ENCODE data around the gene SLC5A6.
A peak's percentile ranks its signal among the peaks of the same experiment; 100 is the strongest.

SLC5A6 gene

GRCh38 chr2:27245116-27245515 is 33.0 kb upstream of the SLC5A6 start:
- Histone ChIP-seq H3K4me3 (ENCODE audit: control insufficient read depth in 1 of 7, extremely low read depth in 1 of 7, insufficient read depth in 4 of 7, low read depth in 2 of 7, low read length in 6 of 7) (no peak overlapping the region), H3K9me3 (ENCODE audit: control extremely low read depth in 1 of 5, control insufficient read depth in 4 of 5, insufficient read depth in 2 of 5, low read depth in 1 of 5, low read length in 4 of 5) (no peaks in the 10 kb centered on the region), H3K4me1 (ENCODE audit: control extremely low read depth in 1 of 4, control insufficient read depth in 4 of 4, insufficient read depth in 4 of 4, low read length in 3 of 4) (peaks cover 0 to 8% (median 5%) of the 10 kb centered on the region in 4 experiments), H3K36me3 (ENCODE audit: control insufficient read depth in 4 of 4, insufficient read depth in 4 of 4, low read length in 3 of 4) (peaks cover 2 to 49% (median 41%) of the 10 kb centered on the region in 4 experiments), H3K27ac (ENCODE audit: insufficient read depth in 1 of 2, low read depth in 1 of 2, low read length in 2 of 2, poor library complexity in 1 of 2, severe bottlenecking in 2 of 2) (no peak overlapping the region), H3K27me3 (replicated peaks in 2 of 5; ENCODE audit: control insufficient read depth in 4 of 5, insufficient read depth in 5 of 5, low read length in 4 of 5) (no peaks in the 10 kb centered on the region)
- CTCF ChIA-PET = interaction anchor here (1.2 to 2.3 kb wide), 2 partner anchors 13 to 58 kb away, joined by 3 to 5 read pairs; no protein-coding TSS in a partner anchor
- no peak for DNase-seq
- POLR2A ChIA-PET = interaction anchor here (0.6 kb wide), 1 partner anchor 245 kb away, joined by 3 read pairs; no protein-coding TSS in a partner anchor
- WGBS (ENCODE audit: insufficient coverage) = 94% methylated on average over 8 of the region's 10 CpGs

- CTCF ChIA-PET = interaction anchor here (0.8 to 2.2 kb wide), 4 partner anchors 17 to 56 kb away, joined by 3 to 5 read pairs (median 4); no protein-coding TSS in a partner anchor
- Histone ChIP-seq H3K36me3 (ENCODE audit: control insufficient read depth in 4 of 4, insufficient read depth in 4 of 4, low read length in 3 of 4) (peaks cover 2 to 63% (median 53%) of the 10 kb centered on the region in 4 experiments), H3K4me1 (ENCODE audit: control extremely low read depth in 1 of 4, control insufficient read depth in 4 of 4, insufficient read depth in 4 of 4, low read length in 3 of 4) (peaks cover 0 to 6% (median 4%) of the 10 kb centered on the region in 4 experiments), H3K9me3 (ENCODE audit: control extremely low read depth in 1 of 5, control insufficient read depth in 4 of 5, insufficient read depth in 2 of 5, low read depth in 1 of 5, low read length in 4 of 5) (no peaks in the 10 kb centered on the region), H3K27ac (ENCODE audit: insufficient read depth in 1 of 2, low read depth in 1 of 2, low read length in 2 of 2, poor library complexity in 1 of 2, severe bottlenecking in 2 of 2) (no peak overlapping the region), H3K4me3 (ENCODE audit: control insufficient read depth in 1 of 7, extremely low read depth in 1 of 7, insufficient read depth in 4 of 7, low read depth in 2 of 7, low read length in 6 of 7) (no peak overlapping the region), H3K27me3 (replicated peaks in 2 of 5; ENCODE audit: control insufficient read depth in 4 of 5, insufficient read depth in 5 of 5, low read length in 4 of 5) (no peaks in the 10 kb centered on the region)
- POLR2A ChIA-PET = no interaction called here
- no peak for DNase-seq
- WGBS (ENCODE audit: insufficient coverage) = 98% methylated on average over 17 of the region's 19 CpGs
Observed at GRCh38 chr2:27243391-27244130, 31.5 kb upstream of the SLC5A6 start.

DNA sequence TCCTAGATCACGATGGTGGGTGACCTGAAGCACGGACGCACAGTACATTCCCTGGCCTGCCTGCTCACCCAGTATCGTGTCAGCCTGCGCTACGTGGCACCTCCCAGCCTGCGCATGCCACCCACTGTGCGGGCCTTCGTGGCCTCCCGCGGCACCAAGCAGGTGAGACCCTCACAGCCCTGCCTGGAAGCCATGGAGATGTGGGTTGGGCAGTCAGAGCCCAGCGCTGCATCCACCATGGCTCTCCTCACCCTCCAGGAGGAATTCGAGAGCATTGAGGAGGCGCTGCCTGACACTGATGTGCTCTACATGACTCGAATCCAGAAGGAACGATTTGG is 30.5 kb upstream of the SLC5A6 start:
- H3K27me3 ChIP-seq (replicated peaks in 2 of 5; ENCODE audit: control insufficient read depth in 4 of 5, insufficient read depth in 5 of 5, low read length in 4 of 5) = no peaks in the 10 kb centered on the region
- H3K27ac ChIP-seq (ENCODE audit: insufficient read depth in 1 of 2, low read depth in 1 of 2, low read length in 2 of 2, poor library complexity in 1 of 2, severe bottlenecking in 2 of 2) = no peak overlapping the region
- no peaks in the 10 kb centered on the region for H3K9me3 ChIP-seq (ENCODE audit: control extremely low read depth in 1 of 5, control insufficient read depth in 4 of 5, insufficient read depth in 2 of 5, low read depth in 1 of 5, low read length in 4 of 5)
- 95% methylated on average over 16 of the region's 16 CpGs for WGBS (ENCODE audit: insufficient coverage)
- ChIA-PET POLR2A (no interaction called here), CTCF (interaction anchor here (0.7 to 2.2 kb wide), 8 partner anchors 16 to 379 kb away, joined by 3 to 6 read pairs (median 4); no protein-coding TSS in a partner anchor)
- H3K4me3 ChIP-seq (ENCODE audit: control insufficient read depth in 1 of 7, extremely low read depth in 1 of 7, insufficient read depth in 4 of 7, low read depth in 2 of 7, low read length in 6 of 7) = no peak overlapping the region
- H3K36me3 ChIP-seq (ENCODE audit: control insufficient read depth in 4 of 4, insufficient read depth in 4 of 4, low read length in 3 of 4) = peaks cover 2 to 73% (median 63%) of the 10 kb centered on the region in 4 experiments
- no peak for DNase-seq
- peaks cover 0 to 6% (median 4%) of the 10 kb centered on the region in 4 experiments for H3K4me1 ChIP-seq (ENCODE audit: control extremely low read depth in 1 of 4, control insufficient read depth in 4 of 4, insufficient read depth in 4 of 4, low read length in 3 of 4)

DNA sequence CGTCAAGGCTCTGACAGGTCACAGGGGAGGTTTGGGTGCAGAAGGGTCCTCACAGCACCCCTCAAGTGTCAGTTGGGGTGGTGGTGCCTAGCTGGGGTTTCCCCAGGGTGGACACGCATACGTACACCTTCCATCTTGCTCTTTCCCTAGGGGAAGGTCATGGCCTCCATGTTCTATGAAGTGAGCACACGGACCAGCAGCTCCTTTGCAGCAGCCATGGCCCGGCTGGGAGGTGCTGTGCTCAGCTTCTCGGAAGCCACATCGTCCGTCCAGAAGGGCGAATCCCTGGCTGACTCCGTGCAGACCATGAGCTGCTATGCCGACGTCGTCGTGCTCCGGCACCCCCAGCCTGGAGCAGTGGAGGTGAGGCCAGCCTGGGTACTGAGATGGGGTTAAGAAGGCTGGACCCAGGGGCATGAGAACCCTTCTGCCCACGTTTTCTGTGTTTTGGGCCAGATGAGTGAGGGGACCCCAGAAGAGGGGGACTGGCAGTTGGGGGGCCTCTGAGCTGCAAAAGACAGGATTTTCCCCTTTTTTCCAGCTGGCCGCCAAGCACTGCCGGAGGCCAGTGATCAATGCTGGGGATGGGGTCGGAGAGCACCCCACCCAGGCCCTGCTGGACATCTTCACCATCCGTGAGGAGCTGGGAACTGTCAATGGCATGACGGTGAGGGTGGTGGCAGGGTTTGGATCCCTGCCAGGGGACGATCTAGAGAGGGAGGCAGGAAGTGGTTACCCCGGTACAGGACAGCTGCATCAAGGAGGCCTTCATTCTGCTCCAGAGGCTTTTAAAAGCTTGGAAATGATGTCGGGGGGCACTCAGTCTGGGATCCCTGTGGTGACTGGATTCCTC is 29.9 kb upstream of the SLC5A6 start:
- Histone ChIP-seq H3K27me3 (replicated peaks in 2 of 5; ENCODE audit: control insufficient read depth in 4 of 5, insufficient read depth in 5 of 5, low read length in 4 of 5) (no peaks in the 10 kb centered on the region), H3K27ac (ENCODE audit: insufficient read depth in 1 of 2, low read depth in 1 of 2, low read length in 2 of 2, poor library complexity in 1 of 2, severe bottlenecking in 2 of 2) (no peak overlapping the region), H3K4me3 (ENCODE audit: control insufficient read depth in 1 of 7, extremely low read depth in 1 of 7, insufficient read depth in 4 of 7, low read depth in 2 of 7, low read length in 6 of 7) (no peak overlapping the region), H3K36me3 (ENCODE audit: control insufficient read depth in 4 of 4, insufficient read depth in 4 of 4, low read length in 3 of 4) (peaks cover 2 to 77% (median 68%) of the 10 kb centered on the region in 4 experiments), H3K4me1 (ENCODE audit: control extremely low read depth in 1 of 4, control insufficient read depth in 4 of 4, insufficient read depth in 4 of 4, low read length in 3 of 4) (peaks cover 0 to 6% (median 4%) of the 10 kb centered on the region in 4 experiments), H3K9me3 (ENCODE audit: control extremely low read depth in 1 of 5, control insufficient read depth in 4 of 5, insufficient read depth in 2 of 5, low read depth in 1 of 5, low read length in 4 of 5) (no peaks in the 10 kb centered on the region)
- POLR2A ChIA-PET = no interaction called here
- peak in 2 of 3 donors; percentile 31 for DNase-seq
- WGBS (ENCODE audit: insufficient coverage) = 81% methylated on average over 24 of the region's 24 CpGs
- CTCF ChIA-PET = interaction anchor here (0.7 to 2.4 kb wide), 10 partner anchors 7 to 379 kb away, joined by 3 to 7 read pairs (median 4); no protein-coding TSS in a partner anchor

GRCh38 chr2:27240406-27240805 is 28.3 kb upstream of the SLC5A6 start:
- H3K27ac ChIP-seq (ENCODE audit: insufficient read depth in 1 of 2, low read depth in 1 of 2, low read length in 2 of 2, poor library complexity in 1 of 2, severe bottlenecking in 2 of 2) = no peak overlapping the region
- H3K4me3 ChIP-seq (ENCODE audit: control insufficient read depth in 1 of 7, extremely low read depth in 1 of 7, insufficient read depth in 4 of 7, low read depth in 2 of 7, low read length in 6 of 7) = no peak overlapping the region
- H3K9me3 ChIP-seq (ENCODE audit: control extremely low read depth in 1 of 5, control insufficient read depth in 4 of 5, insufficient read depth in 2 of 5, low read depth in 1 of 5, low read length in 4 of 5) = no peaks in the 10 kb centered on the region
- ChIA-PET POLR2A (no interaction called here), CTCF (interaction anchor here (2.4 kb wide), 1 partner anchor 9 kb away, joined by 7 read pairs; no protein-coding TSS in a partner anchor)
- 90% methylated on average over 5 of the region's 9 CpGs for WGBS (ENCODE audit: insufficient coverage)
- DNase-seq = no peak
- peaks cover 0 to 6% (median 4%) of the 10 kb centered on the region in 4 experiments for H3K4me1 ChIP-seq (ENCODE audit: control extremely low read depth in 1 of 4, control insufficient read depth in 4 of 4, insufficient read depth in 4 of 4, low read length in 3 of 4)
- no peaks in the 10 kb centered on the region for H3K27me3 ChIP-seq (replicated peaks in 2 of 5; ENCODE audit: control insufficient read depth in 4 of 5, insufficient read depth in 5 of 5, low read length in 4 of 5)
- peaks cover 5 to 92% (median 82%) of the 10 kb centered on the region in 4 experiments for H3K36me3 ChIP-seq (ENCODE audit: control insufficient read depth in 4 of 4, insufficient read depth in 4 of 4, low read length in 3 of 4)

- peaks cover 7 to 98% (median 89%) of the 10 kb centered on the region in 4 experiments for H3K36me3 ChIP-seq (ENCODE audit: control insufficient read depth in 4 of 4, insufficient read depth in 4 of 4, low read length in 3 of 4)
- POLR2A ChIA-PET = no interaction called here
- H3K4me3 ChIP-seq (ENCODE audit: control insufficient read depth in 1 of 7, extremely low read depth in 1 of 7, insufficient read depth in 4 of 7, low read depth in 2 of 7, low read length in 6 of 7) = no peak overlapping the region
- 100% methylated on average over 2 of the region's 8 CpGs for WGBS (ENCODE audit: insufficient coverage)
- DNase-seq = no peak
- no peaks in the 10 kb centered on the region for H3K27me3 ChIP-seq (replicated peaks in 2 of 5; ENCODE audit: control insufficient read depth in 4 of 5, insufficient read depth in 5 of 5, low read length in 4 of 5)
- no peaks in the 10 kb centered on the region for H3K9me3 ChIP-seq (ENCODE audit: control extremely low read depth in 1 of 5, control insufficient read depth in 4 of 5, insufficient read depth in 2 of 5, low read depth in 1 of 5, low read length in 4 of 5)
- CTCF ChIA-PET = interaction anchor here (1.2 to 1.7 kb wide), 2 partner anchors 26 to 41 kb away, joined by 4 read pairs; no protein-coding TSS in a partner anchor
- H3K4me1 ChIP-seq (ENCODE audit: control extremely low read depth in 1 of 4, control insufficient read depth in 4 of 4, insufficient read depth in 4 of 4, low read length in 3 of 4) = peaks cover 0 to 6% (median 4%) of the 10 kb centered on the region in 4 experiments
- no peak overlapping the region for H3K27ac ChIP-seq (ENCODE audit: insufficient read depth in 1 of 2, low read depth in 1 of 2, low read length in 2 of 2, poor library complexity in 1 of 2, severe bottlenecking in 2 of 2)
Observed at GRCh38 chr2:27238976-27239375, 26.9 kb upstream of the SLC5A6 start.
